COLO668 (cell line): Measurements from ENCODE around the gene G3BP2.
"Not testable (repeated sequence)": the region's sequence is repeated elsewhere in the genome, so short reads cannot be mapped to it uniquely, and the experiment has no call there.

ENCODE experiments used
- DNase-seq: peaks from one replicate; lab custom pipeline; 2025; ENCODE audit not compliant: unreplicated experiment; lab: John Stamatoyannopoulos, UW

G3BP2 gene

DNA sequence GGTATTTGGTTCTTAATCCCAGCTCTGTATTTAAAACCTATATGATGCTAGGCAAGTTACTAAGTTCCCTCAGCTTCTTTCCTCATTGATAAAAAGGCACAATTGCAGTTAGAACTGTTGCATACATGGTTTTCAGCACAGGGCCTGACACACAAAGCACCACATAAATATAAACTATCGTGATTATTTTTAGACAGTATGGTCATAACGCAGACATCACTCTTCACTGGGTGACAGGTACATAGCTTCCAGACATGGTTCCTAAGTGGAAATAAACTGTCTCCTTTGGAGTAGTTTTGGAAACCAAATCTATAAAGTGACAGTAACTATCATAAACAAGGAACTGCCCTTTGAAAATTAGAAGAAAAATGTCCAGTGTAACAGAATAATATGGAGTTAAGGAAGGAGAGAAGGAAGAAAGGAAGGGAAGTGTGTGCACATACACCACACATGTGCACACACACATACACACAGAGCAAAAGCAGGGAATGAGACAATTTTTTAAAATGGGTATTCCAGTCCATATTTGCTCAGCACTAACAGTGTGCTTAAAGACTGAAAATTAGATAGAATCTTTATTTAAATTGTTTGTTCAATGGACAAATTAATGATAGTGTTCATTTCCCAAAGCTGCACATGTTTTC, 12.5 kb upstream of the G3BP2 start:
- DNase-seq: no peak

DNA sequence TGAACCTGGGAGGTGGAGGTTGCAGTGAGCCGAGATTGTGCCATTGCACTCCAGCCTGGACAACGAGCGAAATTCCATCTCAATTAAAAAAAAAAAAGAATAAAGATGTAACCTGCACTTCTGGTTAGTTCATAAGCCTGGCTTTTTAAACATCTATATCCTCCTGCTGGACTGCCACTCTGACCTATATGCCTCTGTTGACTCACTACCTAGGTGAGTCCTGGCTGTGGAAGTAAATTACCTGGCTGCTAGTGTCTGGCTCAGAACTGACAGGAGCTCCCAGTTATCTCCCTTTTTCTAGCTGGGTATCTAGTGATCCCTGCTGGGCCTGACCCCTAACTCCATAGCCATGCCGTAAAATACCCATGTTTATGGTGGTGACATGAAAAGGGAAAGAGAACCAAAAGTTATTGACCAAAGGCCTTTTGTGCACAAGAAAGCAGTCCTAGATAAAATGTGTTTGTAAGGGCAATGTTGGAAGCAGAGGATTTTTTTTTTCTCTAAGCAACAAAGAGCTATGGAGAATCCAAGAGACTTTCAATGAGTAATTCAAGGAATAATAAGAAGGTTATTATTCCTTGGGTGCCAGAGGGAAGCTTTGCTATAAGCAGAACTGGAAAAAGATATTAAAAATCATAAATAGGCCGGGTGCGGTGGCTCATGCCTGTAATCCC, 10.4 kb upstream of the G3BP2 start:
- DNase-seq: no peak

DNA sequence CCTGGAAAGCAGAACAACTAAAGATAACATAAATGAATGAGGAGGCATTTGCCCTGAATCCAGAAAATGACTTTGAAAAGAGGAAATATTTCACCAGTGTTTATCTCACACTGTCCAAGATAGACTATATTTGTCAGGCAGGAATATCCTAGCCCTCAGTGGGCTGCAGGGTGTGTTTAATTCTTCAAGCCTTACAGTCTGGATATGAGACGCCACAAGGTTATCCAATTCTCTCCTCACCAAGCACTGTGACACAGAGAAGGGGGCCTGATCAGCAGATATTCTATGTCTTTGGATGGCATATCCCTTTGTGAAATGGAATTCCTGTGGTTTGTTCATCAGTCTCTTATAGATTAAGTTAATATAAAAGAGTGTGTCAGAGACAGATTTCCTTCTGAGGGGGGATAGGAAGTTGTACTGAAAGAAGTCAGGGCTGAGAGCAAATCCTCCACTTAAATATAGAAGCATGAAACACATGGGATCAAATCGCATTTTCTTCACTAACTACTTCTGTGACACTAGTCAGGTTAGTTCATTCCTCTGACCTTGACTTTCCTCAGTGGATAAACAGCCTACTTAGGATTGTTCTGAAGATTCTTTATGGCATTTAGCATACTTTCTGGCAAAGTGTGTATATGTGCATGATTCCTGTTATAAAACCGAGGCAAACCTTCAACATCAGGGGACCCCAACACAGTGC, 6.8 kb upstream of the G3BP2 start:
- DNase-seq: no peak

DNA sequence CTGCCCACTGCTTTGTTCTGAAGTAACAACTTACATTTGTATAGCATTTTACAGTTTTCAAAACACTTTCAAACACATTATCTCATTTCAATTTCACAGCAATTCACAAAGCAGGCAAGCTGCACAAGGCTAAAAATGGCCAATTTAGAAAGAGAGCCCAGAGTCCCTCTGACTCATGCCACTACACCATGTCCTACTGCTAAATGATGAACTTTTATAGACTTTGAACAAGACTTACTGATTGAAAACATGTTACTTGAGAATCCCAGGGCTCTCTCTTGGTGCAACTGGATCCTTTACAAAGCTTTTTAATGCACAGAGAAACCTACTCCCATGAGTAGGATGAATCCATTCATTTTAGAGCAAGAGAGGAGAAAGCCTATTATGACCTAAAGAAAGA, 5.8 kb upstream of the G3BP2 start:
- no peak for DNase-seq

DNA sequence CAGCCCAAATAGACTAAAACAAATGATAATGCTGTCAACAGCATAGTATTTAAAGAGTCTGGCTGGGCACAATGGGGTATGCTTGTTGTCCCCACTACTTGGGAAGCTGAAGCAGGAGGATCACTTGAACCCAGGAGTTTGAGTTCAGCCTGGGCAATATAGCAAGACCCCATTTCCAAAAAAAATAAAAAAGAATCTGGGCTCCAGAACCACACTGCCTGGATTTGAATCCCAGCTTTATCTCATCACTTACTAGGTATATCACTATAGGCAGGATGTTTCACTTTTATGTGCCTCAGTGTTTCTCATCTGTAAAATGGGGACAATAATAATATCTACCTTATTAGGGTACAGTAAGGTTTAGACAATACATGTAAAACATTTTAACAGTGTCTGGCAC, 5.3 kb upstream of the G3BP2 start:
- DNase-seq: no peak

DNA sequence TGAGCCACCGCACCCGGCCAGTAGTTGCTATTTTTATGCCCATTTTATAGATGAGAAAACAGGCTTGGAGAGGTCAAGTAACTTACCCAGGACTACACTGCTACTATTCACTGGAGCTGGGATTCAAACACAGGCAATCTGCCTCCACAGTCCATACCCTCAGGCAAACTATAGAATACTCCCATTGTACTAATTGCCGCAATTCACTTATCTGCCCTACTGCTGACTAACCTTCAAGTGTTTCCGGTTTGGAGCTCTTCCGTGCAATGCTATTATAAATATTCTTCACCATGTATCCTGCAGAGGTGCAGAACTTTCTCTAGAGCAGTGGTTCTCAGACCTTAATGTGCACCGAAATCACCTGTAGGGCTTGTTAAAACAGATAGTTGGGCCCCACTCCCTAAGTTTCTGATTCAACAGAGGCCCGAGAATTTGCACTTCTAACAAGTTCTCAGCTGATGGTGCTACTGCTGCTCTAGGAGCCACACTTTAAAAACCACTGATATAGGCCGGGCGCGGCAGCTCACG, 1.9 kb upstream of the G3BP2 start:
- no peak for DNase-seq

DNA sequence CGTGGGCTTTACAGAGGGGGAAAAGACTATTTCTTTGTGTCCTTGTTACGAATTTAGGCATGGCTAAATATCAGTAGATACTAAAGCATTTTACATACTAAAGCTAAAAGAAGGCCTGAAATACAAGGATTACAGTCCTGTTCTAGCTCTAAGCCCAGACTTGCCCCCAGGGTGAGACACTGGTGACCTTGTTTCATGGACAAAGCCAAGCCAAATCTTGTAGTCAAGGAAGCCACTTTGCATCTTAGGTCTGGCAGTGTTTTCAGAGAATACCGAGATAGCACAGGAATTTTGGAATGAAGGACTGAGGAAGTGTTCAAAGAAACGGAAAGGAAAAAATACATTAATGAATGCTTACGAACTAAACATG, 733 bp upstream of the G3BP2 start:
- no peak for DNase-seq

DNA sequence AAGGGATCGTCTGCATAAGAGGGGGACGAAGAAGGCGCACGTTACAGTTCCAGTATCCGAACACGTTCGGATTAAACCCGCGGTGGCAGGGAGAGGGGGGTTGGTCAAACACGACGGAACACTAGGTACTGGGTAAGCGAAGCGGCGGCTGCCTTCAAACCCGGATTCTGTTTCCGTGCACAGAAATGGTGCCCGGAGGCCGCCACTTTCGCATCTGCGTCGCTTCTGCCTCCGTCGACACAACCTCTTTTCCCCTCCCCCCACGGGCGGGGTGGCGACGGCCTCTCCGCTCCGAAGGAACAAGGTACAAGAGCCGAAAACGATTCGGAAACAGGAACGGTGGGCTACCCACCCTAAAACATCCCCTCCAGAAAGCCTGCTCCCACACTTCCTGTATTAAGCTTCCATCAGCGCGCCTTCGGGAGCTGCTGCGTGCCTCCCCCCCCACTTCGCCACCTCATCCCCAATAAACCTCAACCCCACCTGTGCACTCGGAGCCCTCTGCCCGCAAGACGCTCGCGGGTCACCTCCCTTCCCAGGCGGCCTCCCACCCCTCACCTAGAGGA, 667 bp downstream of the G3BP2 start:
- peak; percentile 70 for DNase-seq

DNA sequence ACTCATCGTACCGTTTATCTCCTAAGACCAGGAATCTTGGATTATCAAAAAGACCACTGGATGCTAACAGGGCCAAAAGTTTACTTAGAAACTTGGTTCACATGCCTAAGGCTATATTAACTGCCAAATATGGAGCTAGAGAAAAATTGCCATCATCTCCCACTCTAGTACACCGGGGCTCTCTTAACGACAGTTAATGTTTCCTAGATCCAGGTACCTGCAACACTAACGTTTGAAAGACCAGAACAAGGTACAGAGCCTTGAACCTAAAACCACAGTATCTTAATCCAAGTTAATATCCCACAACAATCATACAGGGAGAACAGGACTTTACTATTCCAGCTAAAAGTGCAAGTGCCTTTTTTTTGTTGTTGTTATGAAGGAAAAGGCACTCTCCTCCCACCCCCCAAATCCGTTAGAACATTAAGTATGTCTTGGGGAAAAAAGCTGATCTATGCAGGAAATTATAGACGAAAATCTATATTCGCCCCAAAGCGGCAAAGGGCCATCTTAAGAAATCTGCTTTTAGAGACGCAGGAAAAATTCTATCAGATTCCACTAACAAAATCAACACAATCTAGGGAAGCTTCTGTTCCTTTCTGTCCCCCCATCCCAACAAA, 1.3 kb downstream of the G3BP2 start:
- no peak for DNase-seq

DNA sequence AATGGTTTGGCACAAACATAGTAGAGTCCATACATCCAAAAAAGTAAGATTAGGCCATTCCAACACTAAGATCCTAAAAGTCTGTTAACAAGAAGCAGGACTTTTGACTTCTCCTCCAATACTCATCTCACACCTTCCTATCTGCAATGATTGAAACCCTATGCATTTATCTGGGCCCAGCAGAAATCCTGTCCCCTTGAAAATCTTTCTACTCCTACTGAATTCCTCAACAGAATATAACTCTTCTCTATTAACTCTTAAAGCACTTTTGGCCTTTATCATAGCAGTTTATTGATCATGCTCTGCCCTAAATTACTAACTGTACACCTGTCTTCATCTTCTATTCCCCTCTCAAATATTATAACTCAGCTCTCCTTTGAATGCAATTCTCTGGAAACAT, 4.6 kb downstream of the G3BP2 start:
- no peak for DNase-seq

DNA sequence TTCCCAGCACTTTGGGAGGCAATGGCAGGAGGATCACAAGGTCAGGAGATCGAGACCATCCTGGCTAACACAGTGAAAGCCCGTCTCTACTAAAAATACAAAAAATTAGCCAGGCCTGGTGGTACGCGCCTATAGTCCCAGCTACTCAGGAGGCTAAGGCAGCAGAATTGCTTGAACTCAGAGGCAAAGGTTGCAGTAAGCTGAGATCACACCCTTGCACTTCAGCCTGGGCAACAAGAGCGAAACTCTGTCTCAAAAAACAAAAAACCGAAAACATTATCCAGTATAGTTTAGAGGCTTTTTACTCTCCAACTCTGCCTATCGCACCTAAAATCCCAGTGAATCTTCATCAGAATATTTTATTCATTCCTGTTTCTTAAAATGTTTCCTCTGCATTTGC, 5.6 kb downstream of the G3BP2 start:
- not testable (repeated sequence) for DNase-seq

DNA sequence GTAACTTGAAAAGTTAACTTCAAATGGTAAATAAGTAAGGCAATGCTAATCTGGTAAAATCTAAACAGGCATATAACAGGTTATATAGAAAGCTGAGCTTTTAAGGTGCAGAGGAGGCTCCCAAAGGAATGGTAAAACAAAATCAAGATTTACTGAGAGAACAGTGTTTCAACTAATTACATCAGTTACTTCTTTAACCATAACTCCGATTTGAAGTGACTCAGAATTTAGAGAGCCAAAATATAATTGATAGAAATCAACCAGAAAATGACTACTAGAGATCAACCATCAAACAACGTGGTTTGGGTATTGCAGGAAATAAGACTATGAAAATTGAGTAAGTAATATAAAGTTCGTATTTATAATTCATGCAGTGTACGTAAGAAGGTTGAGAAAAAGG, 6.9 kb downstream of the G3BP2 start:
- no peak for DNase-seq

DNA sequence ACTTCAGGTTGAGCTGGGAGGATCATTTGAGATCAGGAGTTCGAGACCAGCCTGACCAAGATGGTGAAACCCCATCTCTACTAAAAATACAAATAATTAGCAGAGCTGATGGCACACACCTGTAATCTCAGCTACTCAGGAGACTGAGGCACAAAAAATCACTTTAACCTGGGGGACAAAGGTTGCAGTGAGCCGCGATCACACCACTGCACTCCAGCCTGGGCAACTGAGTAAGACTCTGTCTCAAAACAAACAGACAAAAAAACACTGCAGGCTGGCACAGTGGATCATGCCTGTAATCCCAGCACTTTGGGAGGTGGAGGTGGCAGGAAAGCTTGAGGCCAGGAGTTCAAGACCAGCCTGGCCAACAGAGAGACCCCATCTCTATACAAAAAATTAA, 8.6 kb downstream of the G3BP2 start:
- DNase-seq: not testable (repeated sequence)

DNA sequence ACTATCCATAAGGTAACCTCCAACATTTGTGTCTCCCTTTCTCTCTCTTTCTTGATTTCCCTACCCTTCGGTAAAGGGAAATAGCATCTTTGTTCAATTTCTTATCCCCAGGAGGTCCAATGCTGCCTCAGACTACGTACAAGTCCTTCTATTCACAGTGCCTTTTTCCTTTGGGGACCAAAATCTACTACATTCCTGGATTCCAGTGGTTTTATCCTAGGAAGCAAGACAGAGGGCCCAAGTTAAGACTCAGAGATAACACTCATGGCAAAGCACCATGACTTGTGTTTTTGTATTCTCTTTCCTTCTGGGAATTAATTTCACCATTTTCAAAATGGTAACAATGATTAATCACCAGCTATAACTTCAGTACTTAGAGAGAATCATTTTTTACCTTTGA, 10.6 kb downstream of the G3BP2 start:
- DNase-seq: no peak

DNA sequence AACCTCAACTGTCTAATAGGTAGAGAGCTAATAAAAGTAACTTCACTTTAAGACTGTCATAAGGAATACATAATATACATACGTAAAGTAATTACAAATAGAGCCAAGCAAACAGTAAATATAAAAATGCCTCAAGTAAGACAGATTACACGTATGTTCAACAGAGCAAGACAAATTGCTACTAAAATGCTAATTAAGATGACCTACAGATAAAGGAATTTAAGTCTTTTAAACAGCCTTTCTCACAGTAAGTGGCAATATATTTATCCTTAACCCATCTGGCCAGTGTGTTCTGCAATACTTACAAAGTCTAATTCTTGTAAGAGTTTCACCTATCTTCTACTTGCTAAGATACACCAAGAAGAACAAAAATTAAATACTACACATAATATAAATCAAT, 12.7 kb downstream of the G3BP2 start:
- DNase-seq: no peak

DNA sequence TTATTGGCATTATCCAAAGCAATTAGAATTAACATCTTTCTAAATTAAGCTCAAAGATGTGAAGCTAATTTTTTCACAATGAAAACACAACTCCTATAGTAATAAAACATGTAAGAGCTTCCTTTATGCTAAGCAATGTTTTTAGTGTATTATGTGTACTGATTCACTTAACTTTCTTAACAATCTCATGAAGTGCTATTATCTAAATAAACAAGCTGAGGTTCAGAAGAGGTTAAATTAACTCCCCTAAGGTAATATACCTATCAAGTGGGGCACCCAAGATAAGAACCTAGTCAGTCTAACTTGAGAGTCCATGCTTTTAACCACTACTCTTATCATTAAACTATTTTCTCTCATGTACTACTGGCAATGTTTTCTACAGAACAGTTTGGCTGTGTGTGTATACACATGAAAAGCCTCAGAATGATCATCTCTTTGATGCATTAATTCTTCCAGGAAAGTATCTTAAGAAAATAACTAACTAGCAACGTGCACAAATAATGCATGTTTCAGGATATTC, 13.6 kb downstream of the G3BP2 start:
- no peak for DNase-seq

DNA sequence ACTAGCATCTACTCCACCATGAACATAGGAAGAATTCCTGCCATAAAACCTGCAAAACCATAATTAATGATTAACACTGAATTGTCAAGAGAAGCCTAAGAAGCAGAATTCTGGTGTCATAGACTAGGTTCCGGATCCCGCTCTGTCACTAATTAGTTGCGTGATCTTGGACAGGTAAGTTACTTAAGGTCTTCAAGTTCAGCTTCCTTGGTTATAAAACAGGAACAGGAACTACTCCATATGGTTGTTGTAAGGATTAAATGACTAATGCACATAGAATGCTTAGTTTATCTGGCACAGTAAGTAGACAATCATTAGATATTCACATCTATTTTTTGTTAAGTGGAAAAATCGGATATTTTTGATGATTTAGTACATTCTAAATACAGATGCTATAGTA, 14.3 kb downstream of the G3BP2 start:
- no peak for DNase-seq

DNA sequence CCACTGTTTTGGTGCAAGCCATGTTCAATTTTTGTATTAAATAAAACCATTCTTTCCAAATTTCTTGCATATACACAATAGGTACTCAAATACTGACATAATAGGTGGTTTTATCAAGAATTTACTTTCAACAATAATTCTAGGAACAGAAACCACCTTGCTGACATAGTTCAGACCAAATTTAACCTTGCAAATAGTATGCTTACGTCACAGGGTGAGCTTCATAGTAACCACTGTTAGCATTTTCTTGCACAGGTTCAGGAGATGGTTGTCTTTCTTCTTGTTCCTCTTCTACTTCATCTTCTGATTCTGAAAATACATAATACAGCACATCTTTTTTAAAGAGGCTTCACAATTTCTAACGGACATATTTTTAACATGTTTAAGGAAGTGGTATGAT, 17.6 kb downstream of the G3BP2 start:
- no peak for DNase-seq

DNA sequence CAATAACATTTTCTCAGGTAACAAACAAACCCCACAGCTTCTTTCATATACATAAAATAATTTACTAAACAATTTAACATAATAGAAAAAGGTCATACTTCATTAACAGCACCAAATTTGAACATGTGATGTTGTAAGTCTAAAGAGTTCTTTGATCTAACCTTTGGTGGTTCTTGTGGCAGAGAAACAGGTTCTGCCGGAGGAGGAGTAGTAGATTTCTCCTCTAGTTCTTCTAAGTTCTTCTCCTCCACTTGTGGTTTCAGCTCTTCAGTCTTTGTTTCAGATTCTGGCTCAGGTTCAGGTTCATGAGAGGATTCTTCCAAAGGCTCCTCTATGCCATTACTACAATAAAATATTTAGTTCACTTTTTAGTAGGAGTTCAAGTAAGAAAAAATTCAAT, 18.3 kb downstream of the G3BP2 start:
- no peak for DNase-seq

DNA sequence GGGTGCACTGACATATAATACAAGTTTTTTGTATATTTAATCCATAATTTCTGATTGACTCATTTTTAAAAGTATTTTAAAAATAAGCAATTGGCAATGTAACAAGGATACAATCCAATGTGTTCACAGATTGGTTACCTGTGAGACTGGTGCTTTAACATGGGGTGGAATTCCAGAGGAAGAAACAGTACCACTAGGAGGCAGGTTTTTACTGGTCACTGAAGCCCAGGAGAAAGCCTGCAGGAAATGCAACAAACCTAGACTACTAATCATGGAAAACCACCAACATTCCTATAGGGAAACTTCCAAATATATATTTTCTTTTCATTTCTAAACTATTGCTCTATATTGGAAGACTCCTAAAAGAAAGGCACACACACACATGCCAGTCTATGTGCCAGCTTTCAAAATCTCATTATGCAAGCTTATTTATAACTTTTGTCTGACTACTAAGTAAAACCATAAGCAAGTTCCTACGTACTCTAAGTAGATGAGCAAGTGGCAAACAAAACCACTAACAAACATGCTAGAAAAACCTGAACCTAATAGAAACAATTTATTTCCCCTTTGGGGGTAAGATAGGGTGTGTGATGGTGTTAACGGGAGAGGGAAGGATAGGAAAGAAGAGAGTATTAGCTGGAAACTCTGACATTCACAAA, 19.2 kb downstream of the G3BP2 start:
- DNase-seq: peak; percentile 4

DNA sequence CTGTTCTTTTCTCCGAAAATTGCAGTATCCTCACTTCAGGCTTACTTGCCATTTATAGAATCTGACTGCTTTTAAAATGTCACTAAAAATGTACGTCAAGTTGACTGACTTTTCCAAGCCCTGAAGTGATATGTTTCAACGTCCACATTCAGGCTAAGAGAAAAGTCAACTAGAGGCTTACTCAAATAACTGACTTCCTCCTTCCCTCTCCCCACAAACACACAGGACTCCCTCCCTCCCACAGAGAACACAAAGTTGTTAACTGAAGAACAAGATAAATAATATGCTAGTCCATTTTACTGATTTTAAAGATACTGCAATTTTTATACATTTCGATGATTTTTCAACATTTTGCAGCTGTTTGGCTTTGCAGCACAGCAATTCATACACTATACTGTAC, 29.1 kb downstream of the G3BP2 start:
- no peak for DNase-seq
